WTC11 (cell line): ENCODE measurements around the gene COL27A1. TPM values are rescaled to one million over a fixed set of nuclear protein-coding genes. Genes with fewer than 3 reads are reported as not detected.
A peak's percentile ranks its signal among the peaks of the same experiment; 100 is the strongest.

Experiments
- ATAC-seq: fragments of 200-7000 bp; cut with Tn5 transposase; 2 replicates; pipeline ENCODE4 v1.10.0; 2021; ENCODE audit warnings: mild to moderate bottlenecking, moderate library complexity
- CTCF ChIA-PET: fragments of 300-600 bp; sonication (Branson Sonifier 250); formaldehyde crosslinking; loops from one replicate; lab custom pipeline; 2021; ENCODE audit warnings: antibody characterized with exemption; lab: Charles Lee
- POLR2A ChIA-PET: fragments of 350-600 bp; sonication (Branson Sonifier 250); formaldehyde crosslinking; loops from one replicate; lab custom pipeline; 2021; ENCODE audit warnings: antibody characterized with exemption; lab: Charles Lee
- DNase-seq: peaks from one replicate; pipeline ENCODE4 v3.0.0; 2021; ENCODE audit warnings: low spot score
- H3K27ac Mint-ChIP-seq: 2 replicates; pipeline ENCODE4 v1.8.0; 2021; ENCODE audit warnings: mixed read lengths
- H3K27me3 Mint-ChIP-seq: 2 replicates; pipeline ENCODE4 v1.8.0; 2021; ENCODE audit warnings: low read depth, mild to moderate bottlenecking, moderate library complexity, mixed read lengths
- H3K36me3 Mint-ChIP-seq: 2 replicates; pipeline ENCODE4 v1.8.0; 2021; ENCODE audit warnings: mixed read lengths
- H3K4me1 Mint-ChIP-seq: 2 replicates; pipeline ENCODE4 v1.8.0; 2022; ENCODE audit warnings: mixed read lengths
- H3K4me3 Mint-ChIP-seq: 2 replicates; pipeline ENCODE4 v1.8.0; 2021; ENCODE audit warnings: mild to moderate bottlenecking, moderate library complexity, mixed read lengths
- H3K9me3 Mint-ChIP-seq: 2 replicates; pipeline ENCODE4 v1.8.0; 2021; ENCODE audit warnings: mixed read lengths
- CBFB ChIP-seq: sonication (generic); formaldehyde crosslinking; IDR thresholded peaks from 2 replicates; pipeline ENCODE4 v1.8.1; 2022; ENCODE audit warnings: mild to moderate bottlenecking, low read depth, missing genetic modification reagents
- CTCF ChIP-seq: fragments of 200-600 bp; IDR thresholded peaks from 2 replicates; pipeline ENCODE4 v1.8.0; 2022; ENCODE audit warnings: antibody characterized with exemption
- E2F1 ChIP-seq: sonication (generic); formaldehyde crosslinking; IDR thresholded peaks from 2 replicates; pipeline ENCODE4 v1.8.0; 2022; ENCODE audit warnings: mild to moderate bottlenecking, missing genetic modification reagents
- E2F4 ChIP-seq: sonication (generic); formaldehyde crosslinking; IDR thresholded peaks from 2 replicates; pipeline ENCODE4 v1.8.1; 2022; ENCODE audit warnings: low read depth, mild to moderate bottlenecking, moderate library complexity, missing genetic modification reagents, borderline replicate concordance
- ERG ChIP-seq: fragments of 250-450 bp; sonication (Bioruptor Pico); IDR thresholded peaks from 2 replicates; pipeline ENCODE4 v1.8.0; 2021; ENCODE audit warnings: mild to moderate bottlenecking
- GRHL2 ChIP-seq: fragments of 250-450 bp; sonication (Bioruptor Pico); IDR thresholded peaks from 2 replicates; pipeline ENCODE4 v1.8.0; 2022; ENCODE audit warnings: mild to moderate bottlenecking, moderate library complexity; ENCODE audit not compliant: insufficient replicate concordance, severe bottlenecking
- GTF2I ChIP-seq: fragments of 250-450 bp; sonication (Bioruptor Pico); conservative IDR thresholded peaks from 2 replicates; pipeline ENCODE4 v1.4.0; 2021; ENCODE audit warnings: mild to moderate bottlenecking
- JUN ChIP-seq: sonication (generic); formaldehyde crosslinking; IDR thresholded peaks from 2 replicates; pipeline ENCODE4 v1.8.0; 2023; ENCODE audit warnings: mild to moderate bottlenecking, missing genetic modification reagents
- MYBL2 ChIP-seq: sonication (generic); formaldehyde crosslinking; IDR thresholded peaks from 2 replicates; pipeline ENCODE4 v1.8.1; 2023; ENCODE audit warnings: mild to moderate bottlenecking, moderate library complexity, missing genetic modification reagents
- NFYB ChIP-seq: sonication (generic); formaldehyde crosslinking; conservative IDR thresholded peaks from 2 replicates; pipeline ENCODE4 v1.8.0; 2022; ENCODE audit warnings: low read depth, missing genetic modification reagents
- NR1H2 ChIP-seq: sonication (generic); formaldehyde crosslinking; IDR thresholded peaks from 2 replicates; pipeline ENCODE4 v1.9.0; 2021; ENCODE audit warnings: mild to moderate bottlenecking, moderate library complexity, missing genetic modification reagents
- NR3C1 ChIP-seq: sonication (generic); formaldehyde crosslinking; conservative IDR thresholded peaks from 2 replicates; pipeline ENCODE4 v1.8.1; 2023; ENCODE audit warnings: low read depth, mild to moderate bottlenecking, missing genetic modification reagents
- OVOL2 ChIP-seq: fragments of 250-450 bp; sonication (Bioruptor Pico); IDR thresholded peaks from 2 replicates; pipeline ENCODE4 v1.9.0; 2021; ENCODE audit warnings: mild to moderate bottlenecking, borderline replicate concordance
- RORB ChIP-seq: fragments of 250-450 bp; sonication (Bioruptor Pico); IDR thresholded peaks from 2 replicates; pipeline ENCODE4 v1.9.0; 2021; ENCODE audit warnings: mild to moderate bottlenecking
- SMAD4 ChIP-seq: sonication (generic); formaldehyde crosslinking; IDR thresholded peaks from 2 replicates; pipeline ENCODE4 v1.8.0; 2022; ENCODE audit warnings: mild to moderate bottlenecking, missing genetic modification reagents
- TEAD1 ChIP-seq: sonication (generic); formaldehyde crosslinking; IDR thresholded peaks from 2 replicates; pipeline ENCODE4 v1.8.0; 2022; ENCODE audit warnings: mild to moderate bottlenecking, missing genetic modification reagents
- ZBTB21 ChIP-seq: sonication (generic); formaldehyde crosslinking; IDR thresholded peaks from 2 replicates; pipeline ENCODE4 v1.8.1; 2023; ENCODE audit warnings: mild to moderate bottlenecking, missing genetic modification reagents, borderline replicate concordance
- ZNF263 ChIP-seq: sonication (generic); formaldehyde crosslinking; IDR thresholded peaks from 2 replicates; pipeline ENCODE4 v1.8.1; 2022; ENCODE audit warnings: low read depth, mild to moderate bottlenecking, moderate library complexity, missing genetic modification reagents
- ZNF423 ChIP-seq: fragments of 250-450 bp; sonication (Bioruptor Pico); IDR thresholded peaks from 2 replicates; pipeline ENCODE4 v2.1.2; 2022; ENCODE audit warnings: mild to moderate bottlenecking, moderate library complexity
- total RNA-seq: library from RNA; stranded (reverse); gene quantifications from 3 replicates; pipeline ENCODE4 v1.2.3, GENCODE V29; 2021
- TF ChIP-seq, protein P1 (sequence below): sonication (generic); formaldehyde crosslinking; IDR thresholded peaks from 2 replicates; pipeline ENCODE4 v1.8.0; 2023; ENCODE audit warnings: mild to moderate bottlenecking, missing genetic modification reagents
- TF ChIP-seq, protein P2 (sequence below): sonication (generic); formaldehyde crosslinking; IDR thresholded peaks from 2 replicates; pipeline ENCODE4 v1.8.1; 2023; ENCODE audit warnings: mild to moderate bottlenecking, missing genetic modification reagents, moderate library complexity

COL27A1 gene
- total RNA-seq, 1 experiment from 2014 or later: 47.5 TPM

- TF ChIP-seq, protein P1, sequence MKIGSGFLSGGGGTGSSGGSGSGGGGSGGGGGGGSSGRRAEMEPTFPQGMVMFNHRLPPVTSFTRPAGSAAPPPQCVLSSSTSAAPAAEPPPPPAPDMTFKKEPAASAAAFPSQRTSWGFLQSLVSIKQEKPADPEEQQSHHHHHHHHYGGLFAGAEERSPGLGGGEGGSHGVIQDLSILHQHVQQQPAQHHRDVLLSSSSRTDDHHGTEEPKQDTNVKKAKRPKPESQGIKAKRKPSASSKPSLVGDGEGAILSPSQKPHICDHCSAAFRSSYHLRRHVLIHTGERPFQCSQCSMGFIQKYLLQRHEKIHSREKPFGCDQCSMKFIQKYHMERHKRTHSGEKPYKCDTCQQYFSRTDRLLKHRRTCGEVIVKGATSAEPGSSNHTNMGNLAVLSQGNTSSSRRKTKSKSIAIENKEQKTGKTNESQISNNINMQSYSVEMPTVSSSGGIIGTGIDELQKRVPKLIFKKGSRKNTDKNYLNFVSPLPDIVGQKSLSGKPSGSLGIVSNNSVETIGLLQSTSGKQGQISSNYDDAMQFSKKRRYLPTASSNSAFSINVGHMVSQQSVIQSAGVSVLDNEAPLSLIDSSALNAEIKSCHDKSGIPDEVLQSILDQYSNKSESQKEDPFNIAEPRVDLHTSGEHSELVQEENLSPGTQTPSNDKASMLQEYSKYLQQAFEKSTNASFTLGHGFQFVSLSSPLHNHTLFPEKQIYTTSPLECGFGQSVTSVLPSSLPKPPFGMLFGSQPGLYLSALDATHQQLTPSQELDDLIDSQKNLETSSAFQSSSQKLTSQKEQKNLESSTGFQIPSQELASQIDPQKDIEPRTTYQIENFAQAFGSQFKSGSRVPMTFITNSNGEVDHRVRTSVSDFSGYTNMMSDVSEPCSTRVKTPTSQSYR (CRISPR knock-in tag): no peak
- TF ChIP-seq GTF2I (CRISPR knock-in tag) (no peak), TEAD1 (CRISPR knock-in tag) (no peak), NR3C1 (CRISPR knock-in tag) (no peak), ERG (no peak), CTCF (no peak), MYBL2 (CRISPR knock-in tag) (no peak), OVOL2 (CRISPR knock-in tag) (no peak)
- TF ChIP-seq, protein P2, sequence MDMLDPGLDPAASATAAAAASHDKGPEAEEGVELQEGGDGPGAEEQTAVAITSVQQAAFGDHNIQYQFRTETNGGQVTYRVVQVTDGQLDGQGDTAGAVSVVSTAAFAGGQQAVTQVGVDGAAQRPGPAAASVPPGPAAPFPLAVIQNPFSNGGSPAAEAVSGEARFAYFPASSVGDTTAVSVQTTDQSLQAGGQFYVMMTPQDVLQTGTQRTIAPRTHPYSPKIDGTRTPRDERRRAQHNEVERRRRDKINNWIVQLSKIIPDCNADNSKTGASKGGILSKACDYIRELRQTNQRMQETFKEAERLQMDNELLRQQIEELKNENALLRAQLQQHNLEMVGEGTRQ (CRISPR knock-in tag): no peak
Observed at GRCh38 chr9:114196117-114196516, 40.8 kb downstream of the COL27A1 start (continued).

- DNase-seq: no peak
- ATAC-seq: no peak
- Mint-ChIP-seq H3K4me3 (no peak overlapping the region), H3K27me3 (no peaks in the 10 kb centered on the region), H3K27ac (no peak overlapping the region), H3K4me1 (peaks cover 2% of the 10 kb centered on the region; the same call in 1 of the 2 replicates), H3K9me3 (no peaks in the 10 kb centered on the region), H3K36me3 (peaks cover 3% of the 10 kb centered on the region; the same call in 1 of the 2 replicates)
- ChIA-PET POLR2A (no interaction called here), CTCF (interaction anchor here (1.1 to 1.7 kb wide), 3 partner anchors 41 to 94 kb away, joined by 3 to 5 read pairs (median 4); no protein-coding TSS in a partner anchor)
- TF ChIP-seq NFYB (no peak), ZNF423 (CRISPR knock-in tag) (peak; percentile 33; the same call in 1 of the 2 replicates)
Observed at GRCh38 chr9:114196979-114197622, 41.8 kb downstream of the COL27A1 start.

GRCh38 chr9:114198249-114199040 lies 43.1 kb downstream of the COL27A1 start:
- Mint-ChIP-seq H3K36me3 (peaks cover 8% of the 10 kb centered on the region; the same call in 1 of the 2 replicates), H3K4me3 (no peak overlapping the region), H3K9me3 (no peaks in the 10 kb centered on the region), H3K4me1 (peaks cover 2% of the 10 kb centered on the region; the same call in 1 of the 2 replicates), H3K27me3 (no peaks in the 10 kb centered on the region), H3K27ac (no peak overlapping the region)
- ChIA-PET POLR2A (no interaction called here), CTCF (interaction anchor here (1.1 to 1.7 kb wide), 4 partner anchors 40 to 116 kb away, joined by 3 to 4 read pairs (median 4); partner anchors contain the start of gene COL27A1)
- DNase-seq (no peak), ATAC-seq (no peak)
- no peak for TF ChIP-seq ZBTB21 (CRISPR knock-in tag)
- TF ChIP-seq CBFB (CRISPR knock-in tag): no peak
- no peak for TF ChIP-seq RORB (CRISPR knock-in tag)
- TF ChIP-seq ZNF263 (CRISPR knock-in tag): no peak
- no peak for TF ChIP-seq SMAD4 (CRISPR knock-in tag)
- no peak for TF ChIP-seq E2F1 (CRISPR knock-in tag)
- TF ChIP-seq GRHL2 (CRISPR knock-in tag): no peak
- no peak for TF ChIP-seq NR1H2
- TF ChIP-seq E2F4 (CRISPR knock-in tag): no peak
- no peak for TF ChIP-seq TEAD1 (CRISPR knock-in tag)
- TF ChIP-seq JUN (CRISPR knock-in tag): no peak
